HepG2 (cell line): ENCODE results near the gene LIN7A. TPM values are rescaled to one million over a fixed set of nuclear protein-coding genes. Genes with fewer than 3 reads are reported as not detected.

ENCODE experiments used
- ATAC-seq: fragments of 200-7000 bp; cut with Tn5 transposase; 3 replicates; pipeline ENCODE4 v1.9.1; 2020; ENCODE audit warnings: mild to moderate bottlenecking, moderate library complexity
- BruUV-seq: library from RNA; stranded (reverse); fragments of 400-500 nt; replicated peaks from 2 replicates; lab custom pipeline; 2021; lab: Mats Ljungman, UMichigan
- CTCF ChIA-PET: fragments of 300-600 bp; formaldehyde crosslinking; extraction: SDS; loops from one replicate; lab custom pipeline; 2021; ENCODE audit warnings: low total read pairs, inconsistent platforms, low intra/inter-chr PET ratio; lab: Yijun Ruan, JAX
- POLR2A ChIA-PET: fragments of 350-600 bp; sonication (Branson Sonifier 250); formaldehyde crosslinking; loops from one replicate; lab custom pipeline; 2020; ENCODE audit warnings: antibody characterized with exemption, inconsistent platforms; lab: Yijun Ruan, JAX
- DNase-seq: peaks from one replicate; pipeline ENCODE4 v3.0.0-alpha.2; 2015; ENCODE audit warnings: low spot score
- FAIRE-seq: peaks from 3 replicates; lab custom pipeline; 2011; peaks lifted over from hg19 to GRCh38; lab: Jason Lieb, UNC
- H2AFZ ChIP-seq: one replicate; pipeline ENCODE4 v1.6.1; 2011; ENCODE audit warnings: low read length, inconsistent platforms
- H3K27ac ChIP-seq: fragments of 300-600 bp; 3 replicates; pipeline ENCODE4 v1.8.0; 2011; ENCODE audit warnings: mixed run types, mild to moderate bottlenecking, mixed read lengths, low read length, inconsistent platforms; ENCODE audit not compliant: insufficient read depth; ENCODE audit errors: extremely low read length
- H3K27me3 ChIP-seq, 2 experiments: fragments of 200-600 bp in 1 of 2; 2 replicates in 1 of 2; 3 replicates in 1 of 2; pipeline versions ENCODE4 v1.6.0 to v1.8.0; 2011; ENCODE audit warnings: low read length in 2 of 2, mild to moderate bottlenecking in 2 of 2, moderate library complexity in 2 of 2, inconsistent platforms in 1 of 2; ENCODE audit not compliant: insufficient read depth in 2 of 2, control insufficient read depth in 1 of 2
- H3K36me3 ChIP-seq, 2 experiments: fragments of 200-600 bp in 1 of 2; replicated peaks in 1 of 2; 2 replicates in 1 of 2; 3 replicates in 1 of 2; pipeline versions ENCODE4 v1.5.1 to v1.8.0; 2011; ENCODE audit warnings: low read length in 2 of 2, inconsistent platforms in 1 of 2; ENCODE audit not compliant: insufficient read depth in 2 of 2, control insufficient read depth in 1 of 2
- H3K4me1 ChIP-seq: 2 replicates; pipeline ENCODE4 v1.5.1; 2012; ENCODE audit warnings: low read length, inconsistent platforms; ENCODE audit not compliant: insufficient read depth
- H3K4me2 ChIP-seq: 2 replicates; pipeline ENCODE4 v1.6.0; 2011; ENCODE audit warnings: low read depth, low read length, inconsistent platforms
- H3K4me3 ChIP-seq, 3 experiments: fragments of 200-600 bp in 1 of 3; sonication (generic), shearing (Covaris generic) in 1 of 3; replicated peaks in 1 of 3; 2 replicates each; pipeline ENCODE4 v1.5.1; 2011 to 2016; ENCODE audit warnings: low read length in 3 of 3, inconsistent platforms in 2 of 3, low read depth in 2 of 3, mild to moderate bottlenecking in 2 of 3, control low read depth in 1 of 3, mixed read lengths in 1 of 3; ENCODE audit not compliant: insufficient read depth in 1 of 3
- H3K79me2 ChIP-seq: one replicate; pipeline ENCODE4 v1.6.1; 2011; ENCODE audit warnings: low read length, inconsistent platforms; ENCODE audit not compliant: insufficient read depth
- H3K9ac ChIP-seq: 2 replicates; pipeline ENCODE4 v1.6.0; 2011; ENCODE audit warnings: mild to moderate bottlenecking, low read depth, low read length, inconsistent platforms; ENCODE audit not compliant: insufficient read depth
- H3K9me3 ChIP-seq: 2 replicates; pipeline ENCODE4 v1.5.1; 2012; ENCODE audit warnings: mild to moderate bottlenecking, low read length
- H4K20me1 ChIP-seq: 2 replicates; pipeline ENCODE4 v1.6.0; 2011; ENCODE audit warnings: inconsistent platforms, mild to moderate bottlenecking, low read length, moderate library complexity; ENCODE audit not compliant: insufficient read depth
- CHD4 ChIP-seq: fragments of 200-600 bp; sonication (generic); IDR thresholded peaks from 2 replicates; pipeline ENCODE4 v1.7.0; 2017; ENCODE audit warnings: mild to moderate bottlenecking, low read length, borderline replicate concordance
- HOXA9 ChIP-seq: sonication (generic); formaldehyde crosslinking; IDR thresholded peaks from 2 replicates; pipeline ENCODE4 v1.8.1; 2022; ENCODE audit warnings: missing genetic modification reagents, mild to moderate bottlenecking, moderate library complexity, borderline replicate concordance
- NR2F6 ChIP-seq, 2 experiments: IDR thresholded peaks; 2 replicates each; pipeline ENCODE4 v1.6.1; 2016; ENCODE audit warnings: antibody characterized with exemption in 1 of 2, mild to moderate bottlenecking in 1 of 2
- PAX8 ChIP-seq: sonication (generic); formaldehyde crosslinking; IDR thresholded peaks from 2 replicates; pipeline ENCODE4 v1.8.0; 2022; ENCODE audit warnings: mild to moderate bottlenecking, missing genetic modification reagents, borderline replicate concordance
- RBM22 ChIP-seq: fragments of 200-400 bp; formaldehyde crosslinking; optimal IDR thresholded peaks from 2 replicates; pipeline ENCODE3; 2017; ENCODE audit warnings: mild to moderate bottlenecking, low read length, moderate library complexity
- SP4 ChIP-seq: sonication (generic); formaldehyde crosslinking; IDR thresholded peaks from 2 replicates; pipeline ENCODE4 v1.8.1; 2023; ENCODE audit warnings: mild to moderate bottlenecking, missing genetic modification reagents
- ZNF577 ChIP-seq: sonication (generic); formaldehyde crosslinking; IDR thresholded peaks from 2 replicates; pipeline ENCODE4 v1.4.0; 2020; ENCODE audit warnings: mild to moderate bottlenecking, low read depth, missing genetic modification reagents, borderline replicate concordance
- ZNF614 ChIP-seq: IDR thresholded peaks from 2 replicates; pipeline ENCODE4 v1.6.1; 2018; ENCODE audit warnings: missing biosample characterization, missing genetic modification reagents, inconsistent platforms, borderline replicate concordance
- WGBS: methylation state at CpG from one replicate; pipeline ENCODE4 v1.1.6; 2017; ENCODE audit warnings: low lambda C conversion rate; 5-methylcytosine and 5-hydroxymethylcytosine counted together
- in situ Hi-C: cut with HindIII; loops from 2 replicates; pipeline ENCODE4 v1.10.0; 2017; ENCODE audit warnings: low pct_unique_long_range_greater_than_20kb; ENCODE audit not compliant: extremely low pct_ligation_motif_present
- intact Hi-C: fragments of 100-400 bp; cut with micrococcal nuclease; formaldehyde crosslinking; loops from one replicate; pipeline ENCODE4 v1.10.0; 2022; ENCODE audit not compliant: unreplicated experiment
- polyA plus RNA-seq, 8 experiments: library from polyadenylated mRNA; depleted of rRNA in 3 of 8; stranded (reverse) in 7 of 8; unstranded in 1 of 8; fragments of >200 nt; fragmentation: Illumina TruSeq in 4 of 8; extraction: Trizol in 4 of 8; gene quantifications; 2 replicates each; pipeline versions ENCODE4 v1.2.1 to v1.2.3, GENCODE V29; 2011 to 2016; ENCODE audit warnings: low read depth in 4 of 8, missing spikeins in 1 of 8, mixed read lengths in 1 of 8; ENCODE audit not compliant: insufficient read depth in 1 of 8
- total RNA-seq, 5 experiments: library from RNA; depleted of rRNA; stranded (reverse); fragments of >200 nt; fragmentation: Illumina TruSeq; extraction: Trizol; gene quantifications; 2 replicates each; pipeline ENCODE4 v1.2.3, GENCODE V29; 2016; ENCODE audit warnings: low read depth in 1 of 5
- TF ChIP-seq, protein P1 (sequence below): sonication (generic); formaldehyde crosslinking; IDR thresholded peaks from 2 replicates; pipeline ENCODE4 v1.4.0; 2020; ENCODE audit warnings: missing genetic modification reagents, borderline replicate concordance
- TF ChIP-seq, protein P2 (sequence below): sonication (generic); formaldehyde crosslinking; IDR thresholded peaks from 2 replicates; pipeline ENCODE4 v1.5.1; 2020; ENCODE audit warnings: mild to moderate bottlenecking, moderate library complexity, missing genetic modification reagents

The LIN7A gene
- total and polyA plus RNA-seq, 2 of the 13 experiments (the other 11 are each of a cell fraction or from before 2014, with no cell fraction given): 18.5 to 19.2 TPM

DNA sequence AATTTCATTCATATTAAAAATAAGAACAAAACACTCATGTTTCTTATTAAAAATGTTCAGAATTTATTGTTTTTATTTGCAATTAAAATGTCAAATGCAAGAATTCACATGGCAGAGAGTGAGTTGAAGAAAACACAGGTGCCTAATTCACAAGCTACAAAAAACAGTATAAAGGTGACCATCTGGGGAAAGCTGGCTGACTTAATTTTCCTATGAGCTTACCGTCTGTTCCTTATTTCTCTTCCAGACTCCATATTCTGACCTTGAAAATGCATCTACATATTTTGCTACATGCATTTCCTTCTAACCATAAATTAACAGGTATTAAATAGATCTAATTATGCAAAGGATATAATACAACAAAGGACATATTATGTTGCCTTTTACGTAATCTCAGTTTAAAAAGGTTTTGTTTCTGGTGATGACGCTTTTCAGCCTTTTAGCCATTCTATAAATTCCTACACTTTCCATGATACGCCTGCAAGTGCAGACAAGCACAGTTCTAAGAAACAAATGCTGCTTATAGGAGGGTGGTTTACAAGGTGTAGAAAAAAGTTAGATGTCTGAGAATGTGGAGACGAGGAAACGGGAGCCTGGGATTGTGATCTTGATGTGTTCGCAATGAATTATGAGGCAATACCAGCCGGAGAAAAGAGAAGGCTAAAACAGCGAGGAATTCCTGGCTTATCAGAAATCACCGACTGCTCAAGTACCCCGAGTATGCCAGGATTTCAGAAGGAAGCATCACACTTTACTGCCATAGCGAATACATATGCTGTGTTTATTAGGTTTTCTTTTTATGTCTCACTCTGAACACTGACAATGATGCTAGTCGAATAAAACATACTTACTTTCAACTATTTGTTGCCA is 24.6 kb downstream of the LIN7A start (continued):
- TF ChIP-seq SP4 (CRISPR knock-in tag): no peak
- TF ChIP-seq, all 625 proteins: peak for 0

DNA sequence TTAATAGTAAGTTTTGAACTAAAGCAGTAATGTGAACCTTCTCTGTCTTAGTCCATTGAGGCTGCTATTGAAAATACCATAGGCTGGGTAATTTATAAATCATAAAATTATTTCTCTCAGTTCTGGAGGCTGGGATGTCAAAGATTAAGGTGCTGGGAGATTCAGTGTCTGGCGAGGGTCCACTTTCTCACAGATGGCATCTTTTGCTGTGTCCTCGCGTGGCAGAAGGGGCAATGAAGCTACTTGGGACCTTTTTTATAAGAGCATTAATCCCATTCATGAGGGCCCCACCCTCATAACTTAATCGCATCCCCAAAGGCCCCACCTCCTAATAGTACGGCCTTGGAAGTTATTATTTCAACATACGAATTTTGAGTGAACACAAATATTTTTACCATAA is 28.4 kb downstream of the LIN7A start:
- Histone ChIP-seq H3K36me3 (no peaks in the 10 kb centered on the region), H3K4me2 (no peak overlapping the region), H3K79me2 (peaks cover 5% of the 10 kb centered on the region), H3K4me3 (no peak overlapping the region), H4K20me1 (no peaks in the 10 kb centered on the region), H3K9me3 (no peaks in the 10 kb centered on the region), H2AFZ (no peak overlapping the region), H3K9ac (no peak overlapping the region), H3K27ac (no peak overlapping the region), H3K4me1 (no peaks in the 10 kb centered on the region), H3K27me3 (no peaks in the 10 kb centered on the region)
- no TSS peak for BruUV-seq
- ChIA-PET POLR2A (no interaction called here), CTCF (no interaction called here)
- intact Hi-C loops: no loop called here
- WGBS: over 99% methylated on average over 6 of the region's 6 CpGs
- in situ Hi-C loops: no loop called here
- ATAC-seq: no peak
- no peak for FAIRE-seq
- DNase-seq: no peak
- no peak for TF ChIP-seq ZNF577 (CRISPR knock-in tag)
- no peak for TF ChIP-seq HOXA9

DNA sequence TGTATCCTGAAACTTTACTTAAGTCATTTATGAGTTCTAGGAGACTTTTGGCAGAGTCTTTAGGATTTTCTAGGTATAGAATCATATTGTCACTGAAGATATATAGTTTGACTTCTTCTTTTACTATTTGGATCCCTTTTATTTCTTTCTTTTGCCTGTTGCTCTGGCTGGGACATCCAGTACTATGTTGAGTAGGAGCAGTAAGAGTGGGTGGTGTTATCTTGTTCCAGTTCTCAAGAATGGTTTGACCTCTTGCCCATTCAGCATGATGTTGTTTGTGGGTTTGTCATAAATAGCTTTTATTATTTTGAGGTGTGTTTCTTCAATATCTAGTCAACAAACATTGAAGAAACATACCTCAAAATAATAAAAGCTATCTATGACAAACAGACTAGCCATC is 35.0 kb downstream of the LIN7A start:
- FAIRE-seq (no peak), DNase-seq (no peak), ATAC-seq (no peak)
- H3K79me2 ChIP-seq: no peaks in the 10 kb centered on the region
- H3K4me1 ChIP-seq: no peaks in the 10 kb centered on the region
- no peaks in the 10 kb centered on the region for H3K9me3 ChIP-seq
- in situ Hi-C loops: no loop called here
- no peaks in the 10 kb centered on the region for H3K27me3 ChIP-seq
- no peak overlapping the region for H2AFZ ChIP-seq
- H3K9ac ChIP-seq: no peak overlapping the region
- POLR2A ChIA-PET: no interaction called here
- no peaks in the 10 kb centered on the region for H3K36me3 ChIP-seq
- no peak overlapping the region for H3K4me3 ChIP-seq
- intact Hi-C loops: no loop called here
- H3K27ac ChIP-seq: no peak overlapping the region
- H4K20me1 ChIP-seq: no peaks in the 10 kb centered on the region
- no peak overlapping the region for H3K4me2 ChIP-seq
- no TSS peak for BruUV-seq
- CTCF ChIA-PET: no interaction called here
- TF ChIP-seq PAX8 (CRISPR knock-in tag) (no peak), CHD4 (no peak), NR2F6 (IDR thresholded peaks at IDR 0.05) (no peak), NR2F6 (CRISPR knock-in tag; IDR thresholded peaks at IDR 0.05) (no peak), SP4 (CRISPR knock-in tag) (no peak), ZNF614 (CRISPR knock-in tag) (no peak), RBM22 (no peak)
- TF ChIP-seq, protein P1, sequence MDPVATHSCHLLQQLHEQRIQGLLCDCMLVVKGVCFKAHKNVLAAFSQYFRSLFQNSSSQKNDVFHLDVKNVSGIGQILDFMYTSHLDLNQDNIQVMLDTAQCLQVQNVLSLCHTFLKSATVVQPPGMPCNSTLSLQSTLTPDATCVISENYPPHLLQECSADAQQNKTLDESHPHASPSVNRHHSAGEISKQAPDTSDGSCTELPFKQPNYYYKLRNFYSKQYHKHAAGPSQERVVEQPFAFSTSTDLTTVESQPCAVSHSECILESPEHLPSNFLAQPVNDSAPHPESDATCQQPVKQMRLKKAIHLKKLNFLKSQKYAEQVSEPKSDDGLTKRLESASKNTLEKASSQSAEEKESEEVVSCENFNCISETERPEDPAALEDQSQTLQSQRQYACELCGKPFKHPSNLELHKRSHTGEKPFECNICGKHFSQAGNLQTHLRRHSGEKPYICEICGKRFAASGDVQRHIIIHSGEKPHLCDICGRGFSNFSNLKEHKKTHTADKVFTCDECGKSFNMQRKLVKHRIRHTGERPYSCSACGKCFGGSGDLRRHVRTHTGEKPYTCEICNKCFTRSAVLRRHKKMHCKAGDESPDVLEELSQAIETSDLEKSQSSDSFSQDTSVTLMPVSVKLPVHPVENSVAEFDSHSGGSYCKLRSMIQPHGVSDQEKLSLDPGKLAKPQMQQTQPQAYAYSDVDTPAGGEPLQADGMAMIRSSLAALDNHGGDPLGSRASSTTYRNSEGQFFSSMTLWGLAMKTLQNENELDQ (CRISPR knock-in tag): no peak
- TF ChIP-seq, protein P2, sequence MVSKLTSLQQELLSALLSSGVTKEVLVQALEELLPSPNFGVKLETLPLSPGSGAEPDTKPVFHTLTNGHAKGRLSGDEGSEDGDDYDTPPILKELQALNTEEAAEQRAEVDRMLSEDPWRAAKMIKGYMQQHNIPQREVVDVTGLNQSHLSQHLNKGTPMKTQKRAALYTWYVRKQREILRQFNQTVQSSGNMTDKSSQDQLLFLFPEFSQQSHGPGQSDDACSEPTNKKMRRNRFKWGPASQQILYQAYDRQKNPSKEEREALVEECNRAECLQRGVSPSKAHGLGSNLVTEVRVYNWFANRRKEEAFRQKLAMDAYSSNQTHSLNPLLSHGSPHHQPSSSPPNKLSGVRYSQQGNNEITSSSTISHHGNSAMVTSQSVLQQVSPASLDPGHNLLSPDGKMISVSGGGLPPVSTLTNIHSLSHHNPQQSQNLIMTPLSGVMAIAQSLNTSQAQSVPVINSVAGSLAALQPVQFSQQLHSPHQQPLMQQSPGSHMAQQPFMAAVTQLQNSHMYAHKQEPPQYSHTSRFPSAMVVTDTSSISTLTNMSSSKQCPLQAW (CRISPR knock-in tag): no peak
